Karpas-422 (cell line): ENCODE results near the gene ZFP1. TPM values are rescaled to one million over a fixed set of nuclear protein-coding genes. Genes with fewer than 3 reads are reported as not detected.
"Not testable (repeated sequence)": the region's sequence is repeated elsewhere in the genome, so short reads cannot be mapped to it uniquely, and the experiment has no call there.

ENCODE experiments used
- DNase-seq: peaks from one replicate; pipeline ENCODE4 v3.0.0-alpha.2; 2015
- H2AFZ ChIP-seq: fragments of 200-600 bp; sonication (generic); 2 replicates; pipeline ENCODE4 v1.6.1; 2014; ENCODE audit warnings: antibody characterized with exemption, low read length, mixed read lengths
- H3K27ac ChIP-seq: fragments of 200-600 bp; sonication (generic); 2 replicates; pipeline ENCODE4 v1.5.1; 2014; ENCODE audit warnings: mild to moderate bottlenecking, low read length, moderate library complexity
- H3K27me3 ChIP-seq: fragments of 200-600 bp; sonication (generic); 2 replicates; pipeline ENCODE4 v1.6.1; 2014; ENCODE audit warnings: low read length, mixed read lengths
- H3K36me3 ChIP-seq: fragments of 200-600 bp; sonication (generic); 2 replicates; pipeline ENCODE4 v1.6.1; 2014; ENCODE audit warnings: low read length, mixed read lengths; ENCODE audit not compliant: insufficient read depth
- H3K4me1 ChIP-seq: fragments of 200-600 bp; sonication (generic); 2 replicates; pipeline ENCODE4 v1.6.1; 2014; ENCODE audit warnings: mild to moderate bottlenecking, low read length, mixed read lengths
- H3K4me2 ChIP-seq: fragments of 200-600 bp; sonication (generic); 2 replicates; pipeline ENCODE4 v1.6.1; 2014; ENCODE audit warnings: low read length, low read depth, mild to moderate bottlenecking; ENCODE audit not compliant: poor library complexity, severe bottlenecking
- H3K4me3 ChIP-seq: fragments of 200-600 bp; sonication (generic); 2 replicates; pipeline ENCODE4 v1.5.1; 2014; ENCODE audit warnings: mild to moderate bottlenecking, antibody characterized with exemption, low read length, mixed read lengths
- H3K79me2 ChIP-seq: fragments of 200-600 bp; sonication (generic); 2 replicates; pipeline ENCODE4 v1.6.1; 2014; ENCODE audit warnings: mild to moderate bottlenecking, low read length, mixed read lengths
- H3K9ac ChIP-seq: fragments of 200-600 bp; sonication (generic); 2 replicates; pipeline ENCODE4 v1.6.0; 2014; ENCODE audit warnings: low read length
- H3K9me2 ChIP-seq: fragments of 200-600 bp; sonication (generic), shearing (Covaris generic); replicated peaks from 2 replicates; pipeline ENCODE4 v1.6.0; 2014; ENCODE audit warnings: mild to moderate bottlenecking, low read length, moderate library complexity; ENCODE audit not compliant: insufficient read depth
- H3K9me3 ChIP-seq: fragments of 300-700, 200-600 bp; sonication (generic); 2 replicates; pipeline ENCODE4 v1.6.1; 2014; ENCODE audit warnings: low read length, mixed read lengths
- H4K20me1 ChIP-seq: fragments of 200-600 bp; sonication (generic); 2 replicates; pipeline ENCODE4 v1.6.1; 2014; ENCODE audit warnings: mild to moderate bottlenecking, antibody characterized with exemption, low read length, low read depth; ENCODE audit not compliant: insufficient read depth
- total RNA-seq: library from RNA; depleted of rRNA; stranded (reverse); fragments of >200 nt; shearing (Covaris generic); gene quantifications from 2 replicates; pipeline ENCODE4 v1.2.3, GENCODE V29; 2014; ENCODE audit warnings: low replicate concordance

The ZFP1 gene
- total RNA-seq, 1 experiment from 2014 or later: 23.0 TPM

GRCh38 chr16:75207831-75208230 is 59.5 kb downstream of the ZFP1 start:
- H3K9me3 ChIP-seq: no peaks in the 10 kb centered on the region
- no peaks in the 10 kb centered on the region for H3K36me3 ChIP-seq
- H3K9me2 ChIP-seq: no peaks in the 10 kb centered on the region
- no peaks in the 10 kb centered on the region for H3K4me1 ChIP-seq
- H3K4me3 ChIP-seq: no peak overlapping the region
- no peaks in the 10 kb centered on the region for H3K27me3 ChIP-seq
- no peaks in the 10 kb centered on the region for H3K79me2 ChIP-seq
- DNase-seq: no peak
- no peak overlapping the region for H3K27ac ChIP-seq
- H3K9ac ChIP-seq: no peak overlapping the region
- no peak overlapping the region for H2AFZ ChIP-seq
- no peaks in the 10 kb centered on the region for H4K20me1 ChIP-seq
- H3K4me2 ChIP-seq: no peak overlapping the region

GRCh38 chr16:75208242-75208825 is 60.0 kb downstream of the ZFP1 start:
- Histone ChIP-seq H3K9me3 (no peaks in the 10 kb centered on the region), H3K27me3 (no peaks in the 10 kb centered on the region), H3K4me2 (no peak overlapping the region), H3K9me2 (no peaks in the 10 kb centered on the region), H3K9ac (no peak overlapping the region), H4K20me1 (no peaks in the 10 kb centered on the region), H3K4me3 (no peak overlapping the region), H3K4me1 (no peaks in the 10 kb centered on the region), H3K79me2 (no peaks in the 10 kb centered on the region), H3K27ac (no peak overlapping the region), H3K36me3 (no peaks in the 10 kb centered on the region), H2AFZ (no peak overlapping the region)
- no peak for DNase-seq

GRCh38 chr16:75208861-75209505 is 60.7 kb downstream of the ZFP1 start:
- H3K9ac ChIP-seq: no peak overlapping the region

GRCh38 chr16:75209514-75209913 is 61.2 kb downstream of the ZFP1 start:
- not testable (repeated sequence) for H3K27me3 ChIP-seq, H3K4me1 ChIP-seq, H3K9me2 ChIP-seq, H3K79me2 ChIP-seq, H3K36me3 ChIP-seq, DNase-seq, H3K4me3 ChIP-seq, H2AFZ ChIP-seq, H3K9me3 ChIP-seq, H3K4me2 ChIP-seq, H3K9ac ChIP-seq, H4K20me1 ChIP-seq, H3K27ac ChIP-seq

More at GRCh38 chr16:75208861-75209505, 60.7 kb downstream of the ZFP1 start:
- H2AFZ ChIP-seq: no peak overlapping the region
- H3K4me3 ChIP-seq: no peak overlapping the region
- H3K79me2 ChIP-seq: no peaks in the 10 kb centered on the region
- H3K4me1 ChIP-seq: no peaks in the 10 kb centered on the region
- H3K9me2 ChIP-seq: no peaks in the 10 kb centered on the region
- no peaks in the 10 kb centered on the region for H3K27me3 ChIP-seq
- no peak for DNase-seq
- H3K36me3 ChIP-seq: no peaks in the 10 kb centered on the region
- H3K27ac ChIP-seq: no peak overlapping the region
- no peaks in the 10 kb centered on the region for H3K9me3 ChIP-seq
- no peak overlapping the region for H3K4me2 ChIP-seq
- no peaks in the 10 kb centered on the region for H4K20me1 ChIP-seq

- no peak overlapping the region for H3K4me2 ChIP-seq
- H3K79me2 ChIP-seq: no peaks in the 10 kb centered on the region
- H3K9ac ChIP-seq: no peak overlapping the region
- H3K9me2 ChIP-seq: no peaks in the 10 kb centered on the region
- H3K4me1 ChIP-seq: no peaks in the 10 kb centered on the region
- no peaks in the 10 kb centered on the region for H4K20me1 ChIP-seq
- H2AFZ ChIP-seq: no peak overlapping the region
- no peak overlapping the region for H3K27ac ChIP-seq
- H3K36me3 ChIP-seq: no peaks in the 10 kb centered on the region
- no peak for DNase-seq
- H3K27me3 ChIP-seq: no peaks in the 10 kb centered on the region
- H3K9me3 ChIP-seq: no peaks in the 10 kb centered on the region
- H3K4me3 ChIP-seq: no peak overlapping the region
Measured at GRCh38 chr16:75209944-75210343, 61.6 kb downstream of the ZFP1 start.

GRCh38 chr16:75211286-75211685 is 63.0 kb downstream of the ZFP1 start:
- not testable (repeated sequence) for H4K20me1 ChIP-seq, H3K4me2 ChIP-seq, H3K79me2 ChIP-seq, H3K4me3 ChIP-seq, DNase-seq, H3K27me3 ChIP-seq, H3K4me1 ChIP-seq, H3K9ac ChIP-seq, H3K9me2 ChIP-seq, H3K36me3 ChIP-seq, H3K9me3 ChIP-seq, H2AFZ ChIP-seq, H3K27ac ChIP-seq

GRCh38 chr16:75216127-75216526 is 67.8 kb downstream of the ZFP1 start:
- Histone ChIP-seq H3K79me2 (no peaks in the 10 kb centered on the region), H3K9ac (no peak overlapping the region), H3K27me3 (no peaks in the 10 kb centered on the region), H4K20me1 (no peaks in the 10 kb centered on the region), H3K4me2 (no peak overlapping the region), H3K9me3 (no peaks in the 10 kb centered on the region), H3K9me2 (no peaks in the 10 kb centered on the region), H3K27ac (no peak overlapping the region), H2AFZ (no peak overlapping the region), H3K36me3 (no peaks in the 10 kb centered on the region), H3K4me3 (no peak overlapping the region), H3K4me1 (0 out of 2 replicates have a peak, but pooled peaks cover 2% of the 10 kb centered on the region)
- DNase-seq: no peak

- Histone ChIP-seq H3K9ac (no peak overlapping the region), H2AFZ (no peak overlapping the region), H3K4me2 (no peak overlapping the region), H3K79me2 (no peaks in the 10 kb centered on the region), H3K4me1 (0 out of 2 replicates have a peak, but pooled peaks cover 2% of the 10 kb centered on the region), H3K27me3 (no peaks in the 10 kb centered on the region), H3K9me3 (no peaks in the 10 kb centered on the region), H3K9me2 (no peaks in the 10 kb centered on the region), H3K36me3 (no peaks in the 10 kb centered on the region), H3K27ac (no peak overlapping the region), H3K4me3 (no peak overlapping the region), H4K20me1 (no peaks in the 10 kb centered on the region)
- no peak for DNase-seq
Measured at GRCh38 chr16:75216576-75216975, 68.3 kb downstream of the ZFP1 start.
